Measurements from ENCODE around the gene GCLC.

GRCh38 chr6:53520320-53520928 lies 24.5 kb downstream of the GCLC start:
- TF ChIP-seq CTCF (conservative IDR thresholded peaks at IDR 0.05; ENCODE audit: low read depth in 2 of 2) (no peak), EZH2 (IDR thresholded peaks at IDR 0.05; ENCODE audit: low read depth, unreplicated experiment) (no peak), REST (IDR thresholded peaks at IDR 0.05; ENCODE audit: unreplicated experiment) (no peak), CREB1 (CRISPR knock-in tag; IDR thresholded peaks at IDR 0.05; ENCODE audit: low read depth) (no peak), STAT1 (IDR thresholded peaks at IDR 0.05; ENCODE audit: unreplicated experiment) (no peak), POLR2AphosphoS5 (IDR thresholded peaks at IDR 0.05; ENCODE audit: low read depth) (no peak), EZH2phosphoT487 (IDR thresholded peaks at IDR 0.05; ENCODE audit: unreplicated experiment) (no peak)
